NCI-H2227 treated with DMSO at 0.1 percent for 48 hours (cell line): ENCODE measurements around the gene MVK.

ENCODE experiments used
- DNase-seq: peaks from one replicate; lab custom pipeline; 2025; lab: John Stamatoyannopoulos, UW

MVK gene

DNA sequence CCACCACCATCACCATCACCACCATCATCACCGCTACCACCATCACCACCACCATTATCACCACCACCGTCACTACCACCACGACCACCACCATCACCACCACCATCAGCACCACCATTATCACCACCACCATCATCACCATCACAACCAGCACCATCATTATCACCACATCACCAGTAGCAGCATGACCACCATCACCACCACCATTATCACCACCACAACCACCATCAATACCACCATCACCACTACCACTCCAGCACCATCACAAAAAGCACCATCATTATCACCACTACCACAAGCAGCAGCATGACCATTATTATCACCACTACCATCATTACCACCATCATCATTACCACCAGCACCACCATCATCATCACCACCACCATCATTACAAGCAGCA lies 62.1 kb downstream of the MVK start:
- DNase-seq = no peak

- DNase-seq = no peak
Measured at GRCh38 chr12:109637348-109637747, 63.8 kb downstream of the MVK start.

DNA sequence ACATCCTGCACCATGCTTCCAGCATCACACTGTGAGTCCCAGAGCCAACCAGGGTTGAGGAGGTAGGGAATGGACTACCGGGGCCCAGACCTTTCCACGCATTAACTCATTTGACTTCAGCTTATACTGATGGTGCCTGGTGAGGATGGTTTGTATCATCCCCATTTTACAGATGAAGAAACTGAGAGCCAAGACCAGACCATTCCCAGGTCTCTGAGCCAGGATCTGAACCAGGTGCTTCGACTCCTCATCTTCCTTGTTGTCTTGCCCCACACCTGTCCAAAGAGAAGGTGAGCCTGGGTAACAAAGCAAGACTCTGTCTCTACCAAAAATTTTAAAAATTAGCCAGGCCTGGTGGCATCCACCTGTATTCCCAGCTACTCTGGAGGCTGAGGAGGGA lies 64.4 kb downstream of the MVK start:
- DNase-seq = no peak

DNA sequence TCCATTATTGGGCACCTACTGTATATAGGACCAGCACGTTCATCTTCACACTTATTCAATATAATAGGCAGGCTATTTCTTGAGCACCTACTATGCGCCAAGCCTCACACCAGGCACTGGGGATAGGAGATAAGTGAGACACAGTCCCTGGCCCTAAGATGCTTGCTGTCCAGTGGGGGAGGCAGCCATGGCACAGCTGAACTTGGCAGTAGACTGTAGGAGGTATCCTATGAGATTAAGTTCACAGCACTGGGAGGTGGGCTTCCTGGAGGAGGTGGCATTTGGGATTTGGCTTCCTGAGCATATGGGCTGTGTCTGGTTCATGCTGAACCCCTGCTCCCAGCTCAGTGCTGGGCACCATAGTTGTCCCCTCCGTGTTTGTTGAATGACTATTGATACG lies 65.1 kb downstream of the MVK start:
- DNase-seq = no peak

DNA sequence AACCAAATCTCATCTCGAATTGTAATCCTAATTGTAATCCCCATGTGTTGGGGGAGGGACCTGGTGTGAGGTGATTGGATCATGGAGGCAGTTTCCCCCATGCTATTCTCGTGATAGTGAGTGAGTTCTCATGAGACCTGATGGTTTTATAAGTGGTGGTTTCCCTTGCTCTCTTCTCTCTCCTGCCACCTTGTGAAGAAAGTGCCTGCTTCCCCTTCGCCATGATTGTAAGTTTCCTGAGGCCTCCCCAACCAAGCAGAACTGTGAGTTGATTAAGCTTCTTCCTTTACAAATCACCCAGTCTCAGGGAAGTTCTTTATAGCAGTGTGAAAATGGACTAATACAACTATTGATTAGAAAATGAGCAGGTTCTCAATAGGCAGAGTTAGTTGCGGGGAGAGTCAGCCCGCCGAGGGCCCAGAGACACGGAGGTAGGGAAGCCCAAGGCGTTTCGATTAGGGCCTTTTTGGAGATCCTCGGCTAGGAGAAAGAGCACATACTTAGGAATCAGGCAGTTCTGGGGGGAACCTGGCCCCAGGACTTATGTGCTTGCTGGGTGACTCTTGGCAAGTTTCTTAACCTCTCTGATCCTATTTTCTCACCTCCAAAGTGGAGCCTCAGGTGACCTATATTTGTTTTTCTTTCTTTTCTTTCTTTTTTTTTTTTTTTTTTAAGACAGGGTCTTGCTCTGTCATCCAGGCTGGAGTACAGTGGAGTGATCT lies 65.7 kb downstream of the MVK start:
- DNase-seq = no peak

DNA sequence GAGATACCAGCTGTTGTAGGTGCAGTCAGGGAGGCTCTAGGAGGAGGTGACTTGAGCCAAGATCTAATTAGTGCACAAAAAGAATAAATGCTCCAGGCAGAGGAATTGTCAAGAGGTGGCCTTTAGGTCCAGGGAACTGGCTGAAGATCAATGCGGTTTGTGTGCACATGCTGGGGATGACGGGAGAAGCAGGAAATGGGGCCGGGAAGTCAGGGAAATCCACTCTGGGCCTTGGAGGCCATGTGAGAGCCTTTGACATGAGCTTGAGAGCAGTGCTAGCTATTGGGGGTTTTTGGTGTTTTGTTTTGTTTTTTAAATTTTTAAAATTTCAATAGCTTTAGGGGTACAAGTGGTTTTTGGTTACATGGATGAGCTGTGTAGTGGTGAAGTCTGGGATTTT lies 67.4 kb downstream of the MVK start:
- DNase-seq = no peak

DNA sequence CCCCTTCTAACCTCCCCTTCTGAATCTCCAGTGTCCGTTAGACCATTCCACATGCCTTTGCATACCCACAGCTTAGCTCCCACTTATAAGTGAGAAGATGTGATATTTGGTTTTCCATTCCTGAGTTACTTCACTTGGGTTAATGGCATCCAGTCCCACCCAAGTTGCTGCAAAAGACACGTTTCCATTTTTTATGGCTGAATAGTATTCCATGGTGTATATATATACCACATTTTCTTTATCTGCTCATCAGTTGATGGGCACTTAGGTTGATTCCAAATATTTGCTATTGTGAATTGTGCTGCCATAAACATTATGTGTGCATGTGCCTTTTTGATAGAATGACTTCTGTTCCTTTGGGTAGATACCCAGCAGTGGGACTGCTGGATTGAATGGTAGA lies 67.8 kb downstream of the MVK start:
- no peak for DNase-seq

GRCh38 chr12:109642506-109643132 lies 69.0 kb downstream of the MVK start:
- no peak for DNase-seq

- DNase-seq = no peak
Measured at GRCh38 chr12:109645194-109645593, 71.6 kb downstream of the MVK start.

GRCh38 chr12:109645708-109646107 lies 72.1 kb downstream of the MVK start:
- DNase-seq = no peak
